GM10266 (cell line): ENCODE measurements around the gene HPX.

Source experiments
- DNase-seq: peaks from one replicate; pipeline ENCODE4 v3.0.0; 2012; ENCODE audit errors: extremely low spot score
- CTCF ChIP-seq: IDR thresholded peaks from 2 replicates; pipeline ENCODE4 v1.5.1; 2012; ENCODE audit warnings: mild to moderate bottlenecking, low read depth; ENCODE audit not compliant: control insufficient read depth, insufficient read depth; ENCODE audit errors: missing control alignments

The HPX gene

GRCh38 chr11:6417907-6418556, 22.8 kb downstream of the HPX start:
- TF ChIP-seq CTCF = no peak
- DNase-seq = no peak

DNA sequence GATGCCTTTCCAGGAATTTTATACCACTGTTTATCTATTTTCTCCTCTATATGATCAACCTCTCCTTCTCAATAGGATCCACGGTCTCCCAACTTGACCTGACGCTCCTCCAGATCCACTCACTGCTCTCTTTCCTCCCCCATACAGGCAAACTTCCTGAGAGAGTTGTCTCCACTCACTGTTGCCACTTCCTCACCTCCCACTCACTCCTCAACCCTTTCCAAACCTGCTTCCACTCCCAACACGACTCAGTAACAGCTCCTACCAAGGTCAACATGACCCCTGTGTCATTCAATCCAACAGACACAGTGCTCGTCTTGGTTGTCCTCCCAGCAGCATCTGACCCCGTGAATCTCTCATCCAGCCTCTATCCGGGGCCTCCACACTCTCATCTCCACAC, 25.0 kb downstream of the HPX start:
- no peak for TF ChIP-seq CTCF
- DNase-seq = no peak

DNA sequence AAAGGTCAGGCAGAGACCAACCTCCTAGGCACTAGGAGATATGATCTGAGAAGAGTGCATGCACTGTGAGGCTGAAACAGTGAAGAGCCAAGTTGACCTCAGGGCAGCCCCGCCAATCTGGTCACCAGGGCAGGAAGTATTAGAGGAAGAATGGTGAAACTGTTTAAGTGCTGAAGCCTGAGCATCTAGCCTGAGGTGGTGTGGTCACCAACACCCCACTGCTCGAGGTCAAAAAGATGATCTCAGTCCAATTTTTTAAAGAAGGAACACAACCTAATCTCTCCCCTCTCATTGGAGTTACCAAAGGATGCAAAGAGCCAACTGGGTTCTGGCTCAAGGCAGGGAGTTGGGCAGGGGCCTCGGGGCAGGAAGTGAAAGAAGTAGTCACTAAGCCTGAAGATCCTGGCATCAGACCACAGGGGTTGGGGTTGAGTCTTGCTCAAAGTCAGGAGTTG, 25.9 kb downstream of the HPX start:
- no peak for DNase-seq
- TF ChIP-seq CTCF = no peak

GRCh38 chr11:6413791-6414201, 27.0 kb downstream of the HPX start:
- no peak for DNase-seq
- TF ChIP-seq CTCF = no peak

DNA sequence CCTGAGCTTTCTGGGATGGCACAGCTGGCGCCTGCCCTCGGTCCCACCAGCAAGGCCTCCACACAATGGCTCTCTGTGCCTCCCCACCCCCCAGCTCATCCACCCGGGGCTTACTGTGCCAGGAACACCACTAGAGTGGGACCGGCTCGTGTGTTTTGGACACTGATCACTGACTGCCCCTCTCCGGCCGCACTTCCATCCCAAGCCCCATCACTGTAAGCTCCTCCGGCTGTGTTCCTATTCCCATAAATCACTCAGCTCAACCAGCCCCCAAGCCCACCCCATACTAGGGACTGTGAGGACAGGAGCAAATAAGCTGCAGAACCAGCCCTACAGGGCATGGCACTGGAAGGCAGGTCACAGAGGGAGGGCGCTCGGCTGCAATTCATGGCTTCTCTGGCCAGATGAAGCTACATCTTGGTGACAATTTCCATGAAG, 29.2 kb downstream of the HPX start:
- no peak for DNase-seq
- no peak for TF ChIP-seq CTCF

DNA sequence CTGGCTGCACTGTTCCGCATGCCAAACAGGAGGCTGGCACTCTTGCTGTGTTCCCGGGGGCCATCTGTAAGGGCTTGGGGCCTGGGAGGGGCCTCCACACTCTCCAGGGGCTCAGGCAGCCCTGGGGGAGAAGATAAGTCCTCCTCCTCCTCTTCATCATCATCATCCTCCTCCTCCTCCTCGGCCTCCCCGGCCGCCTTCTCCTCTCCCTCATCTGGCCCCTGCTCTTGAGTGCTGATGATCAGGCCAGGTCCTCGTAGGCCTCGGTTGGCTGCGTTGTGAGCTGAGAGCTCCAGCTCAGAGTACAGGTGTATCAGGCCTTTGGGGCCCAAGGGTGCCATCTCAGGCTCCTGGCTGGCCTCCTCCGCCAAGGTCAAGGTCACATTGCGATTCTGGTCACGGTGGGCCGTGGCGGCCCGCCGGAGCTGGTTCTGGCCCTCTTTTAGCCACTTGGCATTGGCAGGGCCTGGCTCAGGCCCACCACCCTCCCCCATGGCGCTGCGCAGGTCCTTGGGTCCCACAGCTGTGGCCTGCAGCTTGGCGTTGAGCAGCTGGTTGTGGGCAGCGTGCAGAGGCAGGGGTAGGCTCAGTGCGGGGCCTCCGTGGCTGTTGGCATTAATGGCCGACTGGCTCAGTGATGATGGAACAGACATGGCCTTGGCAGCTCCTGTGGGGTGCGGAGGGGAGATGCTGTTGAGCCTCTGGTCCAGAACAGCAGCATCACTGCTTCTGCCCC, 29.9 kb downstream of the HPX start:
- no peak for DNase-seq
- TF ChIP-seq CTCF = no peak

GRCh38 chr11:6406370-6406769, 34.4 kb downstream of the HPX start:
- TF ChIP-seq CTCF = no peak
- DNase-seq = no peak
